SK-N-SH treated with all-trans-retinoic acid at 6 μM for 48 hours (cell line): ENCODE data around the gene TMEM135.
"Not testable (repeated sequence)": the region's sequence is repeated elsewhere in the genome, so short reads cannot be mapped to it uniquely, and the experiment has no call there.

Experiments
- ATAC-seq: fragments of 200-7000 bp; cut with Tn5 transposase; 3 replicates; pipeline ENCODE4 v1.9.1; 2020; ENCODE audit warnings: mild to moderate bottlenecking, moderate library complexity
- ARNTL ChIP-seq: fragments of 450-650 bp; formaldehyde crosslinking; IDR thresholded peaks from 2 replicates; pipeline ENCODE4 v1.5.0; 2020; ENCODE audit warnings: low read depth, mild to moderate bottlenecking, moderate library complexity, borderline replicate concordance
- CREB5 ChIP-seq: fragments of 250-450 bp; sonication (Bioruptor Pico); IDR thresholded peaks from 2 replicates; pipeline ENCODE4 v1.5.1; 2020; ENCODE audit warnings: low read depth, mild to moderate bottlenecking, moderate library complexity
- CSDC2 ChIP-seq: fragments of 250-450 bp; sonication (Bioruptor Pico); IDR thresholded peaks from 2 replicates; pipeline ENCODE4 v1.5.0; 2020; ENCODE audit warnings: mild to moderate bottlenecking, moderate library complexity
- CSRNP3 ChIP-seq: fragments of 250-450 bp; sonication (Bioruptor Pico); IDR thresholded peaks from 2 replicates; pipeline ENCODE4 v1.5.1; 2021; ENCODE audit warnings: mild to moderate bottlenecking, moderate library complexity
- ESRRG ChIP-seq: fragments of 250-450 bp; sonication (Bioruptor Pico); IDR thresholded peaks from 2 replicates; pipeline ENCODE4 v1.6.1; 2021; ENCODE audit warnings: mild to moderate bottlenecking
- ISL1 ChIP-seq: fragments of 250-450 bp; sonication (Bioruptor Pico); IDR thresholded peaks from 2 replicates; pipeline ENCODE4 v2.1.2; 2022; ENCODE audit warnings: mild to moderate bottlenecking, moderate library complexity
- PATZ1 ChIP-seq: fragments of 250-450 bp; sonication (Bioruptor Pico); IDR thresholded peaks from 2 replicates; pipeline ENCODE4 v1.8.0; 2020; ENCODE audit warnings: mild to moderate bottlenecking, moderate library complexity, borderline replicate concordance
- POU6F1 ChIP-seq: fragments of 250-450 bp; sonication (Bioruptor Pico); IDR thresholded peaks from 2 replicates; pipeline ENCODE4 v1.8.0; 2021; ENCODE audit warnings: low read depth, mild to moderate bottlenecking, moderate library complexity, borderline replicate concordance
- PPARA ChIP-seq: fragments of 250-450 bp; sonication (Bioruptor Pico); IDR thresholded peaks from 2 replicates; pipeline ENCODE4 v1.5.0; 2020; ENCODE audit warnings: mild to moderate bottlenecking, borderline replicate concordance
- RARB ChIP-seq: fragments of 250-450 bp; sonication (Bioruptor Pico); IDR thresholded peaks from 2 replicates; pipeline ENCODE4 v1.8.0; 2021; ENCODE audit warnings: mild to moderate bottlenecking, moderate library complexity
- SNAI2 ChIP-seq: fragments of 250-450 bp; sonication (Bioruptor Pico); IDR thresholded peaks from 2 replicates; pipeline ENCODE4 v1.5.0; 2020; ENCODE audit warnings: mild to moderate bottlenecking, moderate library complexity
- TOX ChIP-seq: fragments of 250-450 bp; sonication (Bioruptor Pico); IDR thresholded peaks from 2 replicates; pipeline ENCODE4 v1.8.0; 2021; ENCODE audit warnings: mild to moderate bottlenecking, moderate library complexity, borderline replicate concordance
- TSHZ2 ChIP-seq: fragments of 250-450 bp; sonication (Bioruptor Pico); IDR thresholded peaks from 2 replicates; pipeline ENCODE4 v1.5.0; 2020; ENCODE audit warnings: mild to moderate bottlenecking, moderate library complexity
- ZC3H10 ChIP-seq: fragments of 250-450 bp; sonication (Bioruptor Pico); IDR thresholded peaks from 2 replicates; pipeline ENCODE4 v1.5.1; 2021; ENCODE audit warnings: mild to moderate bottlenecking, moderate library complexity
- ZFP3 ChIP-seq: fragments of 250-450 bp; sonication (Bioruptor Pico); IDR thresholded peaks from 2 replicates; pipeline ENCODE4 v1.5.0; 2020; ENCODE audit warnings: mild to moderate bottlenecking, moderate library complexity
- ZFP30 ChIP-seq: fragments of 450-650 bp; formaldehyde crosslinking; IDR thresholded peaks from 2 replicates; pipeline ENCODE4 v1.5.0; 2022; ENCODE audit warnings: mild to moderate bottlenecking, moderate library complexity
- ZNF8 ChIP-seq: fragments of 450-650 bp; formaldehyde crosslinking; IDR thresholded peaks from 2 replicates; pipeline ENCODE4 v1.5.0; 2020; ENCODE audit warnings: mild to moderate bottlenecking, moderate library complexity

Gene TMEM135

GRCh38 chr11:87144252-87144651 lies 106.5 kb downstream of the TMEM135 start:
- no peak for ATAC-seq

GRCh38 chr11:87148749-87149148 lies 111.0 kb downstream of the TMEM135 start:
- TF ChIP-seq CSDC2 (CRISPR knock-in tag) (no peak), ZFP30 (CRISPR knock-in tag) (no peak), CSRNP3 (CRISPR knock-in tag) (no peak), ISL1 (CRISPR knock-in tag) (no peak), CREB5 (CRISPR knock-in tag) (no peak), ZFP3 (CRISPR knock-in tag) (no peak), ESRRG (CRISPR knock-in tag) (no peak)
- TF ChIP-seq, all 23 proteins: peak for 0

More at GRCh38 chr11:87144252-87144651, 106.5 kb downstream of the TMEM135 start:
- no peak for TF ChIP-seq TOX
- TF ChIP-seq POU6F1 (CRISPR knock-in tag): no peak
- TF ChIP-seq PPARA (CRISPR knock-in tag): no peak
- TF ChIP-seq RARB (CRISPR knock-in tag): no peak
- TF ChIP-seq ZC3H10 (CRISPR knock-in tag): no peak
- no peak for TF ChIP-seq ARNTL (CRISPR knock-in tag)
- TF ChIP-seq TSHZ2 (CRISPR knock-in tag): no peak

GRCh38 chr11:87149782-87150181 lies 112.0 kb downstream of the TMEM135 start:
- not testable (repeated sequence) for ATAC-seq

More at GRCh38 chr11:87148749-87149148, 111.0 kb downstream of the TMEM135 start:
- ATAC-seq: no peak

- ATAC-seq: no peak
- no peak for TF ChIP-seq ZFP3 (CRISPR knock-in tag)
- TF ChIP-seq CREB5 (CRISPR knock-in tag): no peak
- no peak for TF ChIP-seq ZC3H10 (CRISPR knock-in tag)
- no peak for TF ChIP-seq PATZ1
- TF ChIP-seq ZFP30 (CRISPR knock-in tag): no peak
- no peak for TF ChIP-seq PPARA (CRISPR knock-in tag)
- no peak for TF ChIP-seq ISL1 (CRISPR knock-in tag)
- no peak for TF ChIP-seq ARNTL (CRISPR knock-in tag)
- TF ChIP-seq TOX: no peak
- no peak for TF ChIP-seq SNAI2 (CRISPR knock-in tag)
- TF ChIP-seq CSDC2 (CRISPR knock-in tag): no peak
- TF ChIP-seq ESRRG (CRISPR knock-in tag): no peak
- no peak for TF ChIP-seq ZNF8 (CRISPR knock-in tag)
These were observed 113.2 kb downstream of the TMEM135 start for GRCh38 chr11:87150936-87151335.
